HG03571 (cell line): ENCODE results near the gene ENTREP3.
A peak's percentile ranks its signal among the peaks of the same experiment; 100 is the strongest.

Source experiments
- ATAC-seq: cut with Tn5 transposase; IDR thresholded peaks from one replicate; pipeline ENCODE4 v1.9.1; 2021; ENCODE audit not compliant: unreplicated experiment

ENTREP3 gene

DNA sequence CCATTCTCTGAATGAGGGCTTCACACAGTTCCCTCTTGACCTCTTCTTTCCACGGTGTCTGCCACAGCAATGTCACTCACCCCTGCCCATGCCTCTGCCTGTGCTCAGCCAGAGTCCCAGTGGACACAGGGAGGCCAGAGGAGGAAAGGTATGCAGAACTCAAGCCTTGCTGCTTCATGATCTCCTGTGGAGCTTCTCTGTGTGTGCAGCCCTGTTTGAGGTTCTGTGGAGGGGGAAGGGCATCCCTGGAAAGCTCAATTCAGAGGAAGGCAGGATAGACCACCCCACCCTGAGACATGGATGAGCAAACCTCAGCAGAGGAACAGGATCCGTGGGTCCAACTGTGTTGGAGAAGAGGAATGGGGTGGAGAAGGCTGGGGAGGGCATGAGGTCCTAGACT is 24.0 kb upstream of the ENTREP3 start:
- ATAC-seq, result no peak

DNA sequence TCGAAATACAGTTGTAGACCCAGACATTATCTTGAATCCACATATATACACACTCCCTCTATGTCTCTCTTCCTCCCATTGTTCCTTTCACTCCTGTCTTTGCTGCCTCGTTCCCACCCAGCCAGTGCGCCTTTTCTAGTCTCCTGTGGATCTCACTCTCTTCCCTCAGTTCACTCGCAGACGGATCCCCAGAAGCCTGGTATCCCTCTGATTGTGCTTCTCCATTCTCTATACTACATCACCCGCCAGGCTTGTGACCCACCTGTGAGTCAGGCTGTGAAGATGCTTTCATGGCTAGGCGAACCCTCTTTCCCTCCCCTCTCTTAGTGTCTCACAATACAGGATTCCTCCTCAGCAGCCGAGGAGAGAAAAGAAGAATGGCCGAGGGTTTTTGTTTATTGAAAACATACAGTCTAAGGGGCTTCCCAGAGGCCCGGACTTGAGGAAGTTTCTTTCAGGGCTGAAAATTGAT is 23.4 kb upstream of the ENTREP3 start:
- no peak for ATAC-seq

- ATAC-seq, result no peak
Observed at GRCh38 chr1:155277902-155278688, 22.8 kb upstream of the ENTREP3 start.

GRCh38 chr1:155277070-155277901 is 22.0 kb upstream of the ENTREP3 start, which contains the start of gene HCN3:
Gene HCN3, plus strand, starts transcription at chr1:155277463. Its CDS starts 128 bp downstream, at chr1:155277591.
- ATAC-seq, result peak; percentile 42

GRCh38 chr1:155273343-155274245 is 18.3 kb upstream of the ENTREP3 start, which contains the start of gene CLK2:
Gene CLK2, minus strand, starts transcription at chr1:155273504. Its CDS starts 2,527 bp downstream, at chr1:155270977.
- peak; percentile 73 for ATAC-seq

DNA sequence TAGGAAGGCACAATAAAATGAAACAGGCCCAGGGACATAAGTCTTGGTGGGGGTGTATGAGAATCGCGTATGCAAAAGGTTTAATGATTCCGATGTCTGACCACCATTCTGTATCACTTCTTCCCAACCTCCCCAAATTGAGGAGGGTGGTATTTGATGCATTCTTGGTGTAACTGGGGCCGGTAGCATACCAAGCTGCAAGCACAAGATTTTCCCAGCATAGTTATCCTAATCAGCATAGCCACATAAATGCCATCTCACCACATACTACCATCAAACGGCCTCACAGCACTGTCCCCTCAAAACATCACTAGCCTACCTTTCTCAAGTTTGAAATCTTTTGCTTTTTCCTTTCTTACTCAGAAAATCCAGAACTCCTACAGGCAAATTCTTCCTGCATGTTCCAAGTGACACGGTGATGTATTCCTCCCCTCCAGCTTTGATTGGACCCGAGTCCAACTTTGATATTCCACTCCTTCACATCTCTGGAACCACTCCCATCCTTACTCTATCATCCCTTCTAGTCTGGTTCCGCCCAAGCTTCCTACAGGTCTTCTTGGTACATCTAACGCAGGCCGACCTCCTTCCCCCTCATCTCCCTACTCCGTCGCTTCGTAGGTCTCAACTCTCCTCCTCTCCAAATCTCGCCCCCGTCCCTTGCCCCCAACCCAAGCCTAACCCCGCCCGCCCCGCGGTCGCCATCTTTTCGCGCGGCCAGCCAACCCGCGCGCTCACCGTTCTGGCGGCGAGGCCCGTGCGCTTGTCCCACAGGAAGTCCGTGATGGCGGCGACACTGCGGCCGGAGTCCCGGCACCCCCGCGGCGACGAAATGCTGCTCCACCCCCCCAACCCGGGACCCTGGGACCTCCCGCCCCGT is 17.4 kb upstream of the ENTREP3 start:
- peak; percentile 31 for ATAC-seq

- ATAC-seq, result no peak
Observed at GRCh38 chr1:155269381-155269780, 14.1 kb upstream of the ENTREP3 start.

DNA sequence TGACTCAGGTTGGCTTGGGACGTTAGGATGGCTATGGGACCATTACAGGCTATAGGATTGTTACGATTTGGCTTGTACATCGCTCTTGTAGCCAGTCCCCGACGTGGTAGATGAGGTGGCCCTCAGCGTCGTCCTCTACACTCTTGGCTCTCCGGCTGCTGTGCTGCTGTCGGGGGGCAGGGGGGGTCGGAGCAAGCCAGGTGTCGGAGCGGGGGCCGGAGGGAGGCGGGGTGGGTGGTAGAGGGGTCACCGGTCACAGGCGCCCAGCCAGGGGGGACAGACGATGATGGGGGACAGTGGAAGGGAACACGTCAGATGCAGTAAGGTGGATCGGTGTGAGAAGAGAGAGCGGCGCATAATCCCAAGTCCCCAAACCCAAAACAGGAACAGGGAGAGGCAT is 13.3 kb upstream of the ENTREP3 start:
- ATAC-seq, result no peak

DNA sequence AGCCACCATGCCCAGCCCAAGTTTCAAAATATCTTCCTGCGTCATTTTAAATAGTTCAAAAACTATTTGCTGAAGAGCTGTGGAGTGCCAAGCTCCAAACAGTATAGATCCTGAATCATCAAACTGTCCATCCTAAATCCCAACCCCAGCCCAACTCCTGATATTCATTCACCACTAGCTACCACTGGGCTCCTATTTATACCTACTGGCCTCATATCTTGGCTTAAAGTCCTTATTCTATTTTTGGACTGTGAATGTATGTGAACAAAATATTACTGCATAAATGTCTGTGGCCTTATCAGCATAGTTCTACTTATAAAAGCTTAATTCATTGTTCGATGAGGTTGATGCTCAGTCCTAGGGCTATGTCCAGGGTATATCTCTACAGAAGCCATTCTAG is 12.1 kb upstream of the ENTREP3 start:
- no peak for ATAC-seq

DNA sequence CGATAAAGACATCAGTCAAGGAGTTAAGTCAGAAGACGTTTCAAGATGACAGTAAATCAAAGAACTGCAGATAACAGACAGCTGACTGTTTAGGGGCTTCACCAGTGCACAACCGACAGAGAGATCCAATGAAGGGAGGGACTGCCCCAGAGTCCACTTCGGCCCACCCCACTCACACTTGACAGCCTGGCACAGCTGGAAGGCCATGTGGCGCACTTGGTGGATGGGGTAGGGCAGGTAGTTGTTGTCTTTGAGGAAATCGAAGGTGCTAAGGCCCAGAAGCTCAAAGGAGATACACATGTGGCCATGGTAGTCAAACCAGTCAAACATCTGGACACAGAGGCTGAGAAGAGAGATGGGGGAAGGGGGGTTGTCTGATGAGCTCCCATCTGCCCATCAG is 11.3 kb upstream of the ENTREP3 start:
- no peak for ATAC-seq

DNA sequence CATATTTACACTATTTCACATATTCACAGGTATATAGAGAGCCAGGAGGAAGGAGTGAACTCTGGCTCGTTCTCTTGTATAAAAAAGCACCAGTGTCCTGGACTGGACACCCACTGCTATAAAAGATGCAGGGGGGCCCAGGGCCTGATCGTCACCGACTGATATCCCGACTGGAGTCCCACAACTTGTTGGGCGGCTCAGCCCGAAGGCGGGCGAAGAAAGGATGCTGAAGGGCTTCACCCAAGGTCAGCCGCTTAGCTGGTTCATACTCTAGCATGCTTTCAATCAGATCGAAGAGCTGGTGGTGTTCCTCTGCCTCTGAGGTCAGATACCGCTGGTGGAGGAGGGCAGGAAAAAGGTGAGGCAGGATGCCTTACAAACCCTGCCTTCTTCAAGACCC is 7.8 kb upstream of the ENTREP3 start:
- no peak for ATAC-seq

DNA sequence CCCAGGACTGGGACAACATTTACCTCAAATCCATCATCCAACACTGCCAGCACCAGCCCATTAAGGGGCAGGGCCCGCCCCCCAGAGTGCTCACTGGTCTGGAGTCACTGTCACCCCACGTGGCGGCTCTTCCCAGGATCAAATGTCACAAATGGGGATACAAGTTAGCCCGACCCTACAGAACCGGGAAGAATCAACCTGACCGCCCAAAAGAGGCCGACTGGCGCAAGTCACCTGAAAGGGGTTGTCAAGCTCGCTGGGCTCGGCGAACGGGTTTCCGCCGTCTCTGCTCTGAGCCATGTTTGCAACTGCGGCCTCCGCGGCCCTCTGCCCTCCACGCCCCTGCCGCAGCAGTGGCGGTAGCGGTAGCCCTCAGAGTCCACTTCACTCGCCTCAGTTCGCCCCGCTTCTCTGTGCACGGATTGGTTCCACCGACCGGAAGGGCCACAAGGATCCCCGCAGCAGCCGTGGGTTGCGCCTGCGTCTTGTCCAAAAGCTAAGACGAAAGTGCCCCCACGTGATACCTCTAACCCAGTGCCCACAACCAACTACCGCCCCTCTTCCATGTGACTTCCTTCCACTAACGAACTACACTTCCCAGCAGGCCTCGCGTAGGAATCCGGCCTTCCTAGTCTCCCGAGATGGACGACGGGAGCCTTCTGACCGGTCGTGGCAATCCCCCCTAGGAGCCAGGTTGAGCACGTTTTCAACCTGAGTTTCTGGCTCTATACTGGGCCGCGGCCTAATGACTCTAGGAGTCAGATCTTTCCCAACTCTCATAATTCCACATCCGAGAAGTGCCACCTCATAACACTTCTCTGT is 6.8 kb upstream of the ENTREP3 start, which contains the start of gene SCAMP3:
Gene SCAMP3 (minus strand): TSS at position 509 of the 822 bp plus-strand sequence. CDS start 209 bp downstream, at position 300.
- ATAC-seq, result peak; percentile 88

GRCh38 chr1:155261493-155261851 is 6.2 kb upstream of the ENTREP3 start:
- no peak for ATAC-seq

GRCh38 chr1:155260276-155260675 is 5.0 kb upstream of the ENTREP3 start:
- ATAC-seq, result no peak

DNA sequence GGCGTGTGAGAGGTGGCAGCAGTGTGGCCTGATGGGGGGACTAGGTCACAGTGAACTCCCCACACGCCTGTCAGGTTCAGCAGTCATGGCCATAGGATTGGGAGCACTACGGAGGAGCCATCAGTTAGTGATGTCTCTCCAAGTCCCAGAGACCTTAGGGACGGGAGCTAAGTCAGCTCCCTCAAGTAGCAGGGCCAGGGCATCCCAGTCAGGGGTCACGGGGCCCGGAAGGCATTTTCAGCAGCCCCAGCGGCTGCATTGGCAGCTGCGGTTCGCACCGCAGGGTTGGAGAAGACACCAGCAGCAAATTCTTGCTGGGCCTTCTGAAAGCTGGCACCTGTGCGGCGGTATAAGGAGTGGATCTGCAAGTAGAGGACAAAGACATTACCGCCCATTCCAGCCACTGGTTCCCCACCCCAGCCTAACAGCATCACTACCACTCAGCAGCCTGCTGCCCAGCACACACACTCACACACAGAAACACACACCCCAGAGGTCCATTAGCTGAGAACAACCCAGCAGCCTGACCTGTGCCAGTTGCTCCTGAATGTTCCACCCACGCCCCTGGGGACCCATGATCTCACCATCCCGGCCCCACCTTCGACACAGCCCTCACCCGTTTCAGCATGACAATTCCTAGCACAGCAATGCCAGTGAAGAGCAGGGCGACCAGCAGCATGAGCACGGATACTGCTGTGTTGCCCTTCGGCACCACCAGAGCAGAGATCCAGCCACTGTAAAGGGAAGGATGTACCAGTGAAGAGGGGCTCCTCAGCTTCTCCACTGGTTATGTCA is 972 bp upstream of the ENTREP3 start:
- no peak for ATAC-seq

GRCh38 chr1:155254714-155255242 is 505 bp downstream of the ENTREP3 start:
- ATAC-seq, result no peak

GRCh38 chr1:155254228-155254713 is 1.0 kb downstream of the ENTREP3 start:
- no peak for ATAC-seq

DNA sequence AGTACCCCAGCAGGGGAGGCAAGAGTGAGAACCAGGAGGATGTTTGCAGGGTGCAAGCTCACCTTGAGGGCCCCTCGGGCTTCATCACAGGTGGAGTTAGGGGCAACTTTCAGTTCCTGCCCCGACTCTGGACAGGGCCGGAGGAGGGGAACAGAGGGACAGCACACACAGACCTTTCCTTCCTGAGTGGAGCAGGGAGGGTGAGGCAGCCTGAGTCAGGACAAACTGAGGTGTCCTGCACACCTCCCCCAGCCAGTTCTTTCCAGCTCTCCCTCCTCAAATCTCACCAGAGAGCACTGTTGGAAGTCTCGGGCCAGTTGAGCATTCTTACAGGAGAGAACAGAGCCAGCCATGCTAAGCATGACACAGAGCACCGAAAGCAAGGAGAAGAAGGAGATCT is 1.5 kb downstream of the ENTREP3 start:
- no peak for ATAC-seq
